Body of pancreas (tissue), 4 donors: Measurements from ENCODE around the gene KCNAB1. TPM values are rescaled to one million over a fixed set of nuclear protein-coding genes. Genes with fewer than 3 reads are reported as not detected.

Source experiments
- ATAC-seq: fragments of 150-250 bp; one replicate; pipeline ENCODE4 v1.9.1; 2016
- DNase-seq, 4 donors: peaks; one replicate each; pipeline ENCODE4 v3.0.0-alpha.2; 2019
- H3K27ac ChIP-seq, 4 donors: fragments of 200-600 bp; sonication (generic); 1 replicate in 3 of 4; 2 replicates in 1 of 4; pipeline versions ENCODE4 v1.5.1 to v1.6.1; 2016 to 2019; ENCODE audit warnings: mild to moderate bottlenecking in 1 of 4, mixed read lengths in 1 of 4, moderate library complexity in 1 of 4
- H3K27me3 ChIP-seq, 2 donors: fragments of 200-600 bp; sonication (generic); one replicate each; pipeline ENCODE4 v1.6.0; 2016; ENCODE audit warnings: mild to moderate bottlenecking in 1 of 2
- H3K36me3 ChIP-seq, 2 donors: fragments of 200-600 bp; sonication (generic); replicated peaks in 1 of 2; 2 replicates each; pipeline ENCODE4 v1.5.1; 2016; ENCODE audit warnings: low read depth in 2 of 2; ENCODE audit not compliant: insufficient read depth in 1 of 2
- H3K4me1 ChIP-seq: fragments of 200-600 bp; sonication (generic); one replicate; pipeline ENCODE4 v1.6.0; 2016
- H3K4me3 ChIP-seq, 2 donors: fragments of 200-600 bp; sonication (generic); 1 replicate in 1 of 2; 2 replicates in 1 of 2; pipeline ENCODE4 v1.5.1; 2016 to 2019
- H3K9me3 ChIP-seq, 3 donors: fragments of 200-600 bp; sonication (generic); 1 replicate in 2 of 3; 2 replicates in 1 of 3; pipeline ENCODE4 v1.5.1; 2016
- CTCF ChIP-seq, 7 experiments: fragments of 450-650 bp in 4 of 7; fragments of 200-600 bp in 3 of 7; sonication (generic) in 3 of 7; IDR thresholded peaks; one replicate each; pipeline ENCODE4 v1.5.1; 2016 to 2019; ENCODE audit warnings: antibody characterized with exemption in 7 of 7
- POLR2A ChIP-seq, 3 donors: fragments of 450-650 bp; IDR thresholded peaks; one replicate each; pipeline ENCODE4 v1.6.1; 2016; ENCODE audit warnings: antibody characterized with exemption in 3 of 3, mild to moderate bottlenecking in 2 of 3
- WGBS, 2 donors: methylation state at CpG; one replicate each; pipeline ENCODE4 v1.1.5; 2017; 5-methylcytosine and 5-hydroxymethylcytosine counted together
- intact Hi-C: fragments of 100-400 bp; cut with DNase I; formaldehyde crosslinking; loops from one replicate; pipeline ENCODE4 v1.15.1; 2023
- total RNA-seq, 2 donors: library from RNA; depleted of rRNA; stranded (reverse); fragments of >200 nt; gene quantifications; one replicate each; pipeline ENCODE4 v1.1.0, GENCODE V29; 2016

The KCNAB1 gene
- total RNA-seq, 2 donors from 2014 or later: 5.2 to 5.3 TPM

GRCh38 chr3:156431334-156432124, 311.2 kb downstream of the KCNAB1 start:
- Histone ChIP-seq H3K27ac (no peak overlapping the region), H3K4me1 (no peaks in the 10 kb centered on the region), H3K27me3 (no peaks in the 10 kb centered on the region), H3K36me3 (no peaks in the 10 kb centered on the region), H3K4me3 (no peak overlapping the region), H3K9me3 (no peaks in the 10 kb centered on the region)
- intact Hi-C loops: no loop called here
- 64 to 82% methylated on average over 4 of the region's 4 CpGs for WGBS, 2 donors
- ATAC-seq (no peak), DNase-seq (no peak)
- no peak for TF ChIP-seq CTCF (IDR thresholded peaks at IDR 0.05)
- TF ChIP-seq POLR2A (IDR thresholded peaks at IDR 0.05): no peak

DNA sequence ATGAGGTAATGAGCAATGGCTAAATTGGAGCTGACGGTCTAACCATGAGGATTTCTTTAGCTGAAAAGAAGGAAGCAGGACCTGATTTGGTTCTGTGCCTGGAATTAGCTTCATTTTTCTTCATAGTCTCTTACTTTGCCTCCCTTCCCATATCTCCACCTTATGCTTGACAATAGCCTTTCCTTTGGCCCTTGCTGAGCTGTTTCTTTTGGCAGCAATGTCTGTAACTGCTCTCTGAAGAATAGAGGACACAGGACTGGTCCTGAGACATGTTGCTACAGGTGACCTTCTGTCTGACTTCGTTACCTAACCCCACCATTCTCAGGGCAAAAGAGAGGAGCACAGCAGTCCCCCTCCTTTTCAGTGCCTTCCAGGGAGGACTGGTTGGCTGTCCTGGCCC, 312.2 kb downstream of the KCNAB1 start:
- DNase-seq (no peak), ATAC-seq (no peak)
- WGBS, 2 donors: 46 to 63% methylated on average over 2 of the region's 2 CpGs
- no peak overlapping the region for H3K27ac ChIP-seq
- intact Hi-C loops: no loop called here
- no peaks in the 10 kb centered on the region for H3K27me3 ChIP-seq
- H3K4me3 ChIP-seq: no peak overlapping the region
- no peaks in the 10 kb centered on the region for H3K4me1 ChIP-seq
- no peaks in the 10 kb centered on the region for H3K36me3 ChIP-seq
- TF ChIP-seq POLR2A (IDR thresholded peaks at IDR 0.05) (no peak), CTCF (IDR thresholded peaks at IDR 0.05) (no peak)
- no peaks in the 10 kb centered on the region for H3K9me3 ChIP-seq

DNA sequence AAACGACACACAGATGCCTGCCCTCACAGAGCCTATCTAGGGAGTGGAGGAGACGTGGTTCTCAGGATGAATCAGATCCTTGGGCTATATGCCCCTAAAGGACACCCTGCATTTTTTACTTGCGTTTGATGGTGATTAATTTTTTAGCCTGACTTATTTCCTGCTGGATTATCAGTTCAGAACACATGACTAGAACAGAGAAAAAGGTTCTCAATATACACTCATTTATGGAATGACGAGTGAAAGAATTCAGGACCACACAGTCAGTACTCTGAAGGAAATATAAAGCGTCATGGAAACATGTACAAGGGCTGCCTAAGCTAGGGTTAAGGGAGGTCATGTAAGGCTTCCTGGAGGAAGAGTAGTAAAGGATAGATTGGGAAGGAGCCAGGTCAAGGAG, 312.8 kb downstream of the KCNAB1 start:
- TF ChIP-seq POLR2A (IDR thresholded peaks at IDR 0.05) (no peak), CTCF (IDR thresholded peaks at IDR 0.05) (no peak)
- no peaks in the 10 kb centered on the region for H3K27me3 ChIP-seq
- H3K36me3 ChIP-seq: no peaks in the 10 kb centered on the region
- no peak for DNase-seq
- no peak overlapping the region for H3K27ac ChIP-seq
- WGBS, 2 donors: 40 to 47% methylated on average over 5 of the region's 5 CpGs
- intact Hi-C loops: no loop called here
- H3K4me1 ChIP-seq: no peaks in the 10 kb centered on the region
- H3K9me3 ChIP-seq: no peaks in the 10 kb centered on the region
- no peak overlapping the region for H3K4me3 ChIP-seq
- no peak for ATAC-seq

GRCh38 chr3:156433910-156434309, 313.5 kb downstream of the KCNAB1 start:
- Histone ChIP-seq H3K4me1 (no peaks in the 10 kb centered on the region), H3K9me3 (no peaks in the 10 kb centered on the region), H3K36me3 (no peaks in the 10 kb centered on the region), H3K27me3 (no peaks in the 10 kb centered on the region), H3K27ac (no peak overlapping the region), H3K4me3 (no peak overlapping the region)
- DNase-seq (no peak), ATAC-seq (no peak)
- intact Hi-C loops: no loop called here
- TF ChIP-seq CTCF (IDR thresholded peaks at IDR 0.05) (no peak), POLR2A (IDR thresholded peaks at IDR 0.05) (no peak)

GRCh38 chr3:156434921-156435320, 314.5 kb downstream of the KCNAB1 start:
- intact Hi-C loops: no loop called here
- 34 to 36% methylated on average over 3 of the region's 3 CpGs for WGBS, 2 donors
- Histone ChIP-seq H3K27ac (no peak overlapping the region), H3K27me3 (no peaks in the 10 kb centered on the region), H3K4me1 (no peaks in the 10 kb centered on the region), H3K36me3 (no peaks in the 10 kb centered on the region), H3K9me3 (no peaks in the 10 kb centered on the region), H3K4me3 (no peak overlapping the region)
- ATAC-seq (no peak), DNase-seq (no peak)
- TF ChIP-seq POLR2A (IDR thresholded peaks at IDR 0.05) (no peak), CTCF (IDR thresholded peaks at IDR 0.05) (no peak)
